Cardiac muscle cell (in vitro differentiated cells and primary cell): Measurements from ENCODE around the gene PTRHD1. TPM values are rescaled to one million over a fixed set of nuclear protein-coding genes. Genes with fewer than 3 reads are reported as not detected.

Source experiments
- DNase-seq, 2 donors: peaks; one replicate each; pipeline versions ENCODE4 v3.0.0 to v3.0.0-alpha.2; 2010 to 2017; ENCODE audit warnings: low read depth in 1 of 2, low spot score in 1 of 2
- H3K27ac ChIP-seq: fragments of 200-600 bp; sonication (generic); 2 replicates; pipeline ENCODE4 v1.5.1; 2016
- H3K27me3 ChIP-seq: fragments of 200-600 bp; sonication (generic); 2 replicates; pipeline ENCODE4 v1.6.0; 2016; ENCODE audit warnings: control low read depth
- H3K36me3 ChIP-seq: fragments of 200-600 bp; sonication (generic); 2 replicates; pipeline ENCODE4 v1.5.1; 2016; ENCODE audit warnings: control low read depth
- H3K4me1 ChIP-seq: fragments of 200-600 bp; sonication (generic); 2 replicates; pipeline ENCODE4 v1.8.1; 2017; ENCODE audit warnings: low read depth, mild to moderate bottlenecking, mixed run types
- H3K4me3 ChIP-seq: fragments of 200-600 bp; sonication (generic); 2 replicates; pipeline ENCODE4 v1.5.1; 2016; ENCODE audit warnings: mild to moderate bottlenecking
- H3K9me3 ChIP-seq: fragments of 200-600 bp; sonication (generic); 2 replicates; pipeline ENCODE4 v1.5.1; 2017; ENCODE audit warnings: low read depth, mild to moderate bottlenecking, control low read depth
- CTCF ChIP-seq: IDR thresholded peaks from 2 replicates; pipeline ENCODE4 v1.5.1; 2012; ENCODE audit warnings: low read depth, mild to moderate bottlenecking, low read length
- polyA plus RNA-seq: library from polyadenylated mRNA; unstranded; fragments of >200 nt; fragmentation: Nextera tagmentation; extraction: Ambion mirVana; gene quantifications from 2 replicates; pipeline ENCODE4 v1.2.1, GENCODE V29; 2016
- total RNA-seq: library from RNA; depleted of rRNA; stranded (reverse); fragments of >200 nt; gene quantifications from 2 replicates; pipeline ENCODE4 v1.2.3, GENCODE V29; 2016

The PTRHD1 gene
- total and polyA plus RNA-seq, 2 experiments from 2014 or later: 32.1 to 54.3 TPM

- no peak for TF ChIP-seq CTCF
- Histone ChIP-seq H3K4me3 (no peak overlapping the region), H3K36me3 (no peaks in the 10 kb centered on the region), H3K27me3 (no peaks in the 10 kb centered on the region), H3K4me1 (peaks cover 6% of the 10 kb centered on the region), H3K9me3 (no peaks in the 10 kb centered on the region), H3K27ac (no peak overlapping the region)
- no peak for DNase-seq
Measured at GRCh38 chr2:24821433-24821891, 28.3 kb upstream of the PTRHD1 start.

GRCh38 chr2:24820598-24821432 is 27.6 kb upstream of the PTRHD1 start:
- Histone ChIP-seq H3K9me3 (no peaks in the 10 kb centered on the region), H3K4me3 (no peak overlapping the region), H3K27ac (no peak overlapping the region), H3K27me3 (no peaks in the 10 kb centered on the region), H3K36me3 (no peaks in the 10 kb centered on the region), H3K4me1 (peaks cover 6% of the 10 kb centered on the region)
- no peak for DNase-seq
- TF ChIP-seq CTCF: no peak

- Histone ChIP-seq H3K9me3 (no peaks in the 10 kb centered on the region), H3K4me3 (no peak overlapping the region), H3K27ac (no peak overlapping the region), H3K4me1 (peaks cover 6% of the 10 kb centered on the region), H3K27me3 (no peaks in the 10 kb centered on the region), H3K36me3 (no peaks in the 10 kb centered on the region)
- TF ChIP-seq CTCF: no peak
- no peak for DNase-seq
Measured at GRCh38 chr2:24820175-24820513, 27.0 kb upstream of the PTRHD1 start.

- DNase-seq: no peak
- no peak for TF ChIP-seq CTCF
- Histone ChIP-seq H3K36me3 (no peaks in the 10 kb centered on the region), H3K4me3 (no peak overlapping the region), H3K4me1 (peaks cover 6% of the 10 kb centered on the region), H3K27me3 (no peaks in the 10 kb centered on the region), H3K27ac (no peak overlapping the region), H3K9me3 (no peaks in the 10 kb centered on the region)
Measured at GRCh38 chr2:24819442-24820174, 26.4 kb upstream of the PTRHD1 start.

GRCh38 chr2:24818721-24819167 is 25.6 kb upstream of the PTRHD1 start:
- peaks cover 12% of the 10 kb centered on the region for H3K4me1 ChIP-seq
- no peak for TF ChIP-seq CTCF
- no peak overlapping the region for H3K27ac ChIP-seq
- H3K36me3 ChIP-seq: no peaks in the 10 kb centered on the region
- H3K27me3 ChIP-seq: no peaks in the 10 kb centered on the region
- peak in 1 of 2 donors; percentile 50 for DNase-seq
- H3K4me3 ChIP-seq: no peak overlapping the region
- H3K9me3 ChIP-seq: no peaks in the 10 kb centered on the region
